ENCODE measurements around the gene KCNJ15.

DNA sequence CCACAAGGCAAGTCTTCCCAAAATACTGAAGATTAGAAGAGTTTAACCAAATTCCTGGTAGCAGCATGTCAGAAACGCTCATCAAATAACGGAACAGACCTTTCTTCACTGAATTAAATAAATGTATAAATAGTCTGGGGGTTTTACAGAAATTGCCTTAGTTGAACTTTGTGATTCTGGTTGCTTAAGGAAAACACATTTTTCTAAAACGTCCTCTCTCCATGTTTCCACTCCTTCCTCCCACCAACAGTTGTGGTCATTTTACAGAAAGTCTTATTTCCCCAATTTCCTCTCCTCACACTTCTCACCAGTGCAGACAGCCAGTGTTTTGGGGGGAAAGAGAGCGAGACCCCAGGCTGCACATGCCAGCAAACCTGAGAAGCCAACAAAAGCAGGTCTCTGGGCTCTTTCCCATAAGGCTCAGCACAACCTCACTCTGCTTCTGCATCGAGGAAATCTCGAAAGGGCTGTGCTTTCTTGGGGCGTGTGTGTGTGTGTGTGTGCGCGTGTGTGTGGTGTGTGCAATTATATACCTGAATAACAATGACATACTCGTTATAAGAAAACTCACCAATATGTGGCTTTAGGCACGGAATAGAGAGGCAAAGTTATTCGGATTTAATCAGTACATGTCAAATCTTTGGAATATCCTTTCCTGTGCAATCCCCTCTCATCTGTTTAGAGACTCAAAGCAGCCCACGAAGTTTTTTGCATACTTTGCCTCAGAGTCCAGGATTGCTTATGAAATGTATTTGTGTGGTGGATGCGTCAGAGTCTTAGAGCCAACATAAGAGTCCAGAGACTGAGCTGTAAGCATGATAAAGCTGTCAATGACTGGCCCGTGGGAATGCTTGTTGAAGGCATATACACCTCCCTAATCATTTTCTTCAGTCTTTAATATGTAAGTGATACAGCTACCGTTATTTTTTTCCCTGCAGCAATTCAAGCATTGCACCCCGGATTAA is 2.0 kb downstream of the KCNJ15 start:
- TF ChIP-seq EP300 (conservative IDR thresholded peaks at IDR 0.05; ENCODE audit: poor library complexity, severe bottlenecking) (no peak), TAF1 (IDR thresholded peaks at IDR 0.05; ENCODE audit: low read depth) (no peak), REST (IDR thresholded peaks at IDR 0.05; ENCODE audit: borderline replicate concordance) (no peak)
- TF ChIP-seq, protein P1, sequence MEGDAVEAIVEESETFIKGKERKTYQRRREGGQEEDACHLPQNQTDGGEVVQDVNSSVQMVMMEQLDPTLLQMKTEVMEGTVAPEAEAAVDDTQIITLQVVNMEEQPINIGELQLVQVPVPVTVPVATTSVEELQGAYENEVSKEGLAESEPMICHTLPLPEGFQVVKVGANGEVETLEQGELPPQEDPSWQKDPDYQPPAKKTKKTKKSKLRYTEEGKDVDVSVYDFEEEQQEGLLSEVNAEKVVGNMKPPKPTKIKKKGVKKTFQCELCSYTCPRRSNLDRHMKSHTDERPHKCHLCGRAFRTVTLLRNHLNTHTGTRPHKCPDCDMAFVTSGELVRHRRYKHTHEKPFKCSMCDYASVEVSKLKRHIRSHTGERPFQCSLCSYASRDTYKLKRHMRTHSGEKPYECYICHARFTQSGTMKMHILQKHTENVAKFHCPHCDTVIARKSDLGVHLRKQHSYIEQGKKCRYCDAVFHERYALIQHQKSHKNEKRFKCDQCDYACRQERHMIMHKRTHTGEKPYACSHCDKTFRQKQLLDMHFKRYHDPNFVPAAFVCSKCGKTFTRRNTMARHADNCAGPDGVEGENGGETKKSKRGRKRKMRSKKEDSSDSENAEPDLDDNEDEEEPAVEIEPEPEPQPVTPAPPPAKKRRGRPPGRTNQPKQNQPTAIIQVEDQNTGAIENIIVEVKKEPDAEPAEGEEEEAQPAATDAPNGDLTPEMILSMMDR (IDR thresholded peaks at IDR 0.05; ENCODE audit: poor library complexity, severe bottlenecking), result no peak
